Hepatic stellate cell (primary cell): ENCODE data around the gene TRIP4.

Experiments
- DNase-seq: peaks from one replicate; pipeline ENCODE4 v3.0.0; 2011; ENCODE audit warnings: low spot score

TRIP4 gene

GRCh38 chr15:64447536-64448315 lies 60.1 kb downstream of the TRIP4 start:
- DNase-seq: no peak

GRCh38 chr15:64452988-64453688 lies 65.5 kb downstream of the TRIP4 start:
- DNase-seq: no peak

- no peak for DNase-seq
These were observed 66.0 kb downstream of the TRIP4 start for GRCh38 chr15:64453689-64454037.

GRCh38 chr15:64454282-64454681 lies 66.6 kb downstream of the TRIP4 start:
- no peak for DNase-seq

DNA sequence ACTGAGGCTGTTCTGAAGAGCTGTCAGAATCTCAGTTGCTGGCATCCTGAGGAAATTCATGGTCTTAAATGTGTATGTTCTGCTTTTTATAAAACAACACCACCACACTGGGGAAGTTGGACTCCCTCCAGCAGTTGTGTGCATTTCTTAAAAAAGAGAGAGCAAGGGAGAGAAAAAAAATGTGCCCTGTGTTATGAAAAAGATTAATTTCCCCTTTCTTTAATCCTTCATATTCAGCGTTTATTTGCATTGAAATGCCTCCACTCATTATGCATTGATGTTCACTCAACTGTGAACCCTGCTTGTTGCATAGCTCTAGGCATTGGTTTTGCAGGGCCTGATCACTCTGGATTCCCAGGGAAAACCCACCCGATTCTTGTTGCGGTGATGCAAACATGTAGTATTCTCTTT lies 68.3 kb downstream of the TRIP4 start:
- no peak for DNase-seq

- no peak for DNase-seq
These were observed 69.0 kb downstream of the TRIP4 start for GRCh38 chr15:64456634-64457108.

- no peak for DNase-seq
These were observed 71.6 kb downstream of the TRIP4 start for GRCh38 chr15:64459066-64459781.

GRCh38 chr15:64460206-64460723 lies 72.6 kb downstream of the TRIP4 start, which contains the start of gene ZNF609:
TSS of gene ZNF609 (plus strand) at chr15:64460578. CDS start at chr15:64499420, 38,842 bp downstream.
- peak; percentile 97 for DNase-seq

- DNase-seq: peak; percentile 81
These were observed 73.4 kb downstream of the TRIP4 start for GRCh38 chr15:64460724-64461720.

- DNase-seq: peak; percentile 35
These were observed 74.1 kb downstream of the TRIP4 start for GRCh38 chr15:64461721-64462162.

GRCh38 chr15:64462492-64462891 lies 74.9 kb downstream of the TRIP4 start:
- no peak for DNase-seq

- no peak for DNase-seq
These were observed 76.8 kb downstream of the TRIP4 start for GRCh38 chr15:64464276-64465005.

DNA sequence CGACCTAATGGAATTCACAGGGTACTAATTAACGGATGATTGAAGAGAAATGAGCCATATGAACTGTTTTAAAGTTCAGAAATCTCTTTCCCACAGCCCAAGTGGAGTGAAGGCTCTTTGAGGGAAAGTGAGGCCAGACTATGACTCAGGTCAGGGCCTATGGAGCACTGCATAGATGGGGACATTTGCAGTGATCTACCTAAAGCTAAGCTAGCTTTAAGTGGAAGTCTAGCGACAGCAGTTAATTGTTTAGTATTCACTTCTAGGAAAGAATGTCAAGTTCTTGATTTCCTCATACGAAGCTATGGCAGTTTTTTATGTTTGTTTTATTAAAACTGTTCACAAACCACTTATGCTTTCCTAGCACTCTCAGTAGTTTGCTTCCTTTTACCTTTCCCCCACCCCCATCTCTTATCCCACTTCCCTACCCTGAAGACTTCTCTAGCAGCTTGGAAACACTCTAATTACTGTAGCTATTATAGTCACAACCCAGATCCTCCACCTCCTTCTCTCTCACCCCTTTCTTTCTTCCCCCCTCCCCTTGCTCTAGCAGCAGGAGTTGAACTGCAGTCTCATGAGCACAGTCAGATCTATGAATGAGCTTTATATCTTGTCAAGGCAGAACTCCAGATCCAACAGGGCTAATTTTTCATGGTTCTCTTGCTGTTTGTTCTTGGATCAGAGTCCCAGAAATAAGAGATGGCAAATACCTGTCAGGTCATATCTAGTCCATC lies 78.9 kb downstream of the TRIP4 start:
- DNase-seq: no peak

DNA sequence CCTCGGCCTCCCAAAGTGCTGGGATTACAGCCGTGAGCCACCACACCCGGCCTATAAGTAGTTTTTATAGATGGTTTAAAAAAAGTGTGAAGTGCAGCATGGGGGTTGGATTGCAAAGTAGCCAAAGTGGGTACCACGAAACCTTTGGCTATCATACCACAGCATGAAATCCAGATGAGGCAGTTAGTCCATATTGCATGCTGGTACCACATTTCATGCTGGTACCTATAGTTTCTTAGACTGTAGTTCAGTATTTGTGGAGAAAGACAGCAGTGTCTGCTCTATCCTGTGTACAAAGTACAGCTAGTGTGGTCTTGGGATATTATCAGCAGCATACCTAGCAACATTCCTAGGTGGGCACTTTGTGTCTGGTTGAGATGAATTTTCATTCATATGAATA lies 84.5 kb downstream of the TRIP4 start:
- no peak for DNase-seq

GRCh38 chr15:64474846-64475245 lies 87.2 kb downstream of the TRIP4 start:
- no peak for DNase-seq

DNA sequence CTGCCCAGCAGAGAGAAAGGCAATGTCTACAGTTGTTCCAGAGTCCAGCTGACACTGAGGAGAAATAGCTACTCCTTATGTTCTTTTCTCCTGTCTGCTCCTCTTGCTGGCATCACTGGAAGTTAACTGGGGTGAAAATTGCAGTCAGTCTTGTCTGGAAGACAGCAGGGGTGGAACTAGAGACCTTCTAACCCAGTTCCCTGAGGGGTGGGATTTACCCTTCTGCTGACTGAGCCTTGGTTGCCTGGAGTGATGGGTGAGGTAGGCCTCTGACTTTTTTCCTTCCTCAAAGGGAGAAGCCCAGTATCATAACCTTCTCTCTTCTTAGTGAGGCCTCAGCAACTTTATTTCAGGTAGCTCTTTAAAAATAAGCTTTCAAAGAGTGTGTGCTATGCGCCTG lies 88.9 kb downstream of the TRIP4 start:
- no peak for DNase-seq

DNA sequence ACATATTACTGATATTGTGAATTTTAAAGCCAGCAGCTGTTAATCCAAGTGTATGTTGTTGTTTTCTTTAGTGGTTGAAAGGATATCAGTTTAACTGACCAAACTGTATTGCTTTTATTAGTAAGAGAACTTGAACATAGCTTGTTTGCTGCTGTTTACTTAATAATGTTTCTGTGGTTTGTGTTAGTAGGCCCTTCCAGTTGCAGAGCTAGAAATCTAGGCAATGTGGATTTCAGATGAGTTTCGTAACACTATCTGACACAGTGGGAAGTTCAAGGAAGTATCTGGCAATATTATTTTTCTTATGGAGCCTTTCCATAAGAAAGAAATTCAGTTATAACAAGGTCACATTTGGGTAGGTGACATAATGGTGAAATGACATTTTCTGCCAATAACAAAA lies 91.2 kb downstream of the TRIP4 start:
- DNase-seq: no peak

GRCh38 chr15:64480891-64481290 lies 93.3 kb downstream of the TRIP4 start:
- no peak for DNase-seq

DNA sequence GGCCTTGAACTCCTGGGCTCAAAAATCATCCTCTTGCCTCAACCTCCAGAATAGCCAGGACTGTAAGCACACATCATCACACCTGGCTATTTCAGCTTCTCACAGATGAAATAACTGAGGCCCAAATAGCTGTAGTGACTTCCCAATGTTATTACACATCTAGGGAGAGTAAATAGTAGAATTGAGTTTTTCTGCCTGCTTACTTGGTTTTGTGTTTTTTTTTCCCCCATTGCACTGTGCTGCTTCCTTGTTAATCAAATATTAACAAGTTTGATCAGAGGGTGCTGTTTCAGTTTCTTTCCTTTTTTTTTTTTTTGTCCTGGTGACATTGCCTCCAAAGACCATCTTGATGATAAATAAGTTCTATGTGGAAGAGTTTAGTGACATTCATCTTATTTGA lies 96.1 kb downstream of the TRIP4 start:
- DNase-seq: no peak

DNA sequence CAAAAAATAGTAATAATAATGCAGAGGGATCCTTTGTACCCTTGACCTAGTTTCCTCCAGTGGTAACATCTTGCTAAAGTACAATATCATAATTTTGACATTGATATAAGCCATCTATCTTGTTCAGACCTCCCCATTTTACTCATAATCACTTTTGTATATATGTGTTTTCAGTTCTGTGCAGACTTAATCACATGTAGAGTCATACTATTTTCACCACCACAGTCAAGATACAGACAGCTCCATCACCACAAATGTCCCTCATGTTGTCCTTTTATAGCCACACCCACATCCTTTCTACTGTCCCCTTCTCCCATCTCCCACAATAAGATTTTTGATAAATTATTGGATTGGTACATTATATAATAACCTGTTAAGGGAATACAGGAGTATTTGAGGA lies 98.2 kb downstream of the TRIP4 start:
- no peak for DNase-seq
